ENCODE results near the gene TRIM31. TPM values are rescaled to one million over a fixed set of nuclear protein-coding genes. Genes with fewer than 3 reads are reported as not detected.

The TRIM31 gene
- total RNA-seq, 1 experiment from 2014 or later, result not detected

DNA sequence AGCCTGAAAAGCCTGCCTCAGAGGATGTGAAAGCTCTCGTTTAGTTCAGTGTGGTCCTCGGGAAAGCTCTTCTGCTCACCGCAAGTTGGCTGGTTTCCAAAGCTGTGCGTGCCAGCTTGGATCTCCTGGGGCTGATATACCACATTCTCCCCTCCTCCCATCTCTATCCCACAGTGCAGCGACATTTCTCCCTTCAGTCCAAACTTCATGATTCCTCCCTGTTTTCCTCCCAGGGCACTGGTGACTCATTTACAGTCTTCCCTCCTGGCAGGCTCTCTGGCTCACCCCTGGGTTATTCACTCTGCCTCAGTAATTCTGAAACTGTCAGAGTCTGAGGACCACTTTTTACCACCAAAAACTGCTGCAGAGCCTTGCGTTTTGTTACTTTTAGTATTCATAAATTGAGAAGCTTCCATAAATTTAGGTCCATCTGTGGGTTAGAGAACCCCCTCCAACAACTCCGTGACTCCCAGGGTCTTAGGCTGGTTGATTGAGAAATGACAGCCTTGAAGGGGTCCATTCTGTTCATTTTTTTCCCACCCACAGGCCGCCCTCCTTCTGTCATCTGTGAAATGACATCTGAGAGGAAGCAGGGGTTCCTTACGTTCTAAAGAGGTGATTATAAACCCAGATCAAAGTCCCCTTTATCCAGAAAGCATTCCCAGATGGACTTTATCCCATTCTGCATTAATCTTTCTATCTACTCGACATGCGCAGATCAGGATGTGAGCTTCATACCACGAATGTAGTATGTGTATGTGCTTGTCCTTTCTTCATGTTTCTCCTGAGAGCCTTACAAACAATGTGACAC, 42.0 kb upstream of the TRIM31 start:
- no peaks in the 10 kb centered on the region for H4K20me1 ChIP-seq (ENCODE audit: control insufficient read depth, insufficient read depth, insufficient read length)
- H2AK5ac ChIP-seq (ENCODE audit: insufficient read length, low read length), result no peak overlapping the region
- H3K36me3 Mint-ChIP-seq (ENCODE audit: insufficient read depth in 1 of 3, low read depth in 3 of 3), result no peaks in the 10 kb centered on the region
- H3K23me2 ChIP-seq (ENCODE audit: insufficient read length, low read depth, low read length, poor library complexity, severe bottlenecking), result no peaks in the 10 kb centered on the region
- no peak overlapping the region for H3K27ac ChIP-seq (ENCODE audit: insufficient read length, low read depth, low read length)
- H4K91ac ChIP-seq (ENCODE audit: insufficient read length, low read depth, low read length), result no peak overlapping the region
- TF ChIP-seq, protein P1, sequence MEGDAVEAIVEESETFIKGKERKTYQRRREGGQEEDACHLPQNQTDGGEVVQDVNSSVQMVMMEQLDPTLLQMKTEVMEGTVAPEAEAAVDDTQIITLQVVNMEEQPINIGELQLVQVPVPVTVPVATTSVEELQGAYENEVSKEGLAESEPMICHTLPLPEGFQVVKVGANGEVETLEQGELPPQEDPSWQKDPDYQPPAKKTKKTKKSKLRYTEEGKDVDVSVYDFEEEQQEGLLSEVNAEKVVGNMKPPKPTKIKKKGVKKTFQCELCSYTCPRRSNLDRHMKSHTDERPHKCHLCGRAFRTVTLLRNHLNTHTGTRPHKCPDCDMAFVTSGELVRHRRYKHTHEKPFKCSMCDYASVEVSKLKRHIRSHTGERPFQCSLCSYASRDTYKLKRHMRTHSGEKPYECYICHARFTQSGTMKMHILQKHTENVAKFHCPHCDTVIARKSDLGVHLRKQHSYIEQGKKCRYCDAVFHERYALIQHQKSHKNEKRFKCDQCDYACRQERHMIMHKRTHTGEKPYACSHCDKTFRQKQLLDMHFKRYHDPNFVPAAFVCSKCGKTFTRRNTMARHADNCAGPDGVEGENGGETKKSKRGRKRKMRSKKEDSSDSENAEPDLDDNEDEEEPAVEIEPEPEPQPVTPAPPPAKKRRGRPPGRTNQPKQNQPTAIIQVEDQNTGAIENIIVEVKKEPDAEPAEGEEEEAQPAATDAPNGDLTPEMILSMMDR (conservative IDR thresholded peaks at IDR 0.05), result no peak
- no peak overlapping the region for H3K4ac ChIP-seq (ENCODE audit: low read depth, low read length)
- no CpG with 5 or more reads among the region's 12 CpGs for WGBS (ENCODE audit: extremely low coverage, insufficient read length, low lambda C conversion rate)
- no peak overlapping the region for H3K27ac Mint-ChIP-seq
- no peak overlapping the region for H3K4me2 ChIP-seq (ENCODE audit: insufficient read depth, insufficient read length, low read length)
- H3K27me3 Mint-ChIP-seq (ENCODE audit: low read depth), result peaks cover 72% of the 10 kb centered on the region
- no peaks in the 10 kb centered on the region for H3K79me1 ChIP-seq (ENCODE audit: insufficient read depth, low read depth, low read length, poor library complexity, severe bottlenecking)
- H3K9me3 ChIP-seq (ENCODE audit: control insufficient read depth, low read depth, low read length), result no peaks in the 10 kb centered on the region
- no peak overlapping the region for H3T11ph ChIP-seq (ENCODE audit: low read length)
- no peak overlapping the region for H3K56ac ChIP-seq (ENCODE audit: insufficient read length, low read depth, low read length)
- H2BK120ac ChIP-seq (ENCODE audit: low read depth, low read length, poor library complexity, severe bottlenecking), result no peak overlapping the region
- no peak overlapping the region for H2BK20ac ChIP-seq (ENCODE audit: low read depth, low read length, poor library complexity, severe bottlenecking)
- DNase-seq, result no peak
- no peak overlapping the region for H2BK5ac ChIP-seq (ENCODE audit: insufficient read length, low read length)
- no peak overlapping the region for H3K14ac ChIP-seq (ENCODE audit: insufficient read depth, low read length)
- H4K8ac ChIP-seq (replicated peaks; ENCODE audit: insufficient read length, low read depth, low read length), result no peak overlapping the region
- H2BK15ac ChIP-seq (ENCODE audit: low read depth, low read length), result no peak overlapping the region
- H2AFZ ChIP-seq (ENCODE audit: low read length), result no peak overlapping the region
- H2BK12ac ChIP-seq (ENCODE audit: insufficient read length, low read depth, low read length), result no peak overlapping the region
- no peak overlapping the region for H4K5ac ChIP-seq (ENCODE audit: insufficient read length, low read depth, low read length)
- H3K4me1 Mint-ChIP-seq, result peaks cover 2% of the 10 kb centered on the region in 2 experiments; a peak in 1 of 4 replicates
- H3K4me1 ChIP-seq (ENCODE audit: insufficient read depth, low read length), result no peaks in the 10 kb centered on the region
- no peaks in the 10 kb centered on the region for H3K79me2 ChIP-seq (ENCODE audit: insufficient read depth, low read length)
- H3K18ac ChIP-seq (ENCODE audit: insufficient read length, low read depth, low read length), result no peak overlapping the region
- H3K23ac ChIP-seq (ENCODE audit: insufficient read length, low read depth, low read length), result no peak overlapping the region
- H3K9me3 Mint-ChIP-seq, result no peaks in the 10 kb centered on the region
- H3K4me3 Mint-ChIP-seq, result no peak overlapping the region
- no peak overlapping the region for H3K9ac ChIP-seq (ENCODE audit: extremely low read depth, insufficient read length, low read length)
- no peaks in the 10 kb centered on the region for H3K27me3 ChIP-seq (ENCODE audit: insufficient read depth, low read length)
